ENCODE measurements around the gene KDM4C.
"Not testable (repeated sequence)": the region's sequence is repeated elsewhere in the genome, so short reads cannot be mapped to it uniquely, and the experiment has no call there.

KDM4C gene

GRCh38 chr9:7178729-7179128, 421.0 kb downstream of the KDM4C start:
- DNase-seq, result no peak

GRCh38 chr9:7180247-7180646, 422.5 kb downstream of the KDM4C start:
- DNase-seq, result no peak

GRCh38 chr9:7183139-7183538, 425.4 kb downstream of the KDM4C start:
- DNase-seq, result not testable (repeated sequence)

DNA sequence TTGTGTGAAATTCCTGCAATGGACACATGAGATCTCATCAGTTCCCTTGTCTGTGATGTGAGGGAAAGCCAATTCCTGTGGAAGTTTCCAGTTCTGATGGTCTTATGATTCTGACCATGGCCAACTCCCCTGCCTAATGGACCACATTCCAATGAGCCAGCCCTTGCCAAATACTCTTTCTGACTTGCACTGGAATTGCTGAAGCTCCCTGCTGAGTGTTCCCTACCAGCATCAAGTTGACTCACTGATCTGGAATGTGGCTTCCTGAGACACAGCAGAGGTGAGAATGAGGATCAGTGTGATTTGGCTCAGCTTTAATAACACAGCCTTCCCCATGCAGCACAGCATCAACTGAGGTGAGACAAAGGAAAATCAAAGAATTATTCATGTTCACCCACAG, 427.8 kb downstream of the KDM4C start:
- DNase-seq, result peak; percentile 76

DNA sequence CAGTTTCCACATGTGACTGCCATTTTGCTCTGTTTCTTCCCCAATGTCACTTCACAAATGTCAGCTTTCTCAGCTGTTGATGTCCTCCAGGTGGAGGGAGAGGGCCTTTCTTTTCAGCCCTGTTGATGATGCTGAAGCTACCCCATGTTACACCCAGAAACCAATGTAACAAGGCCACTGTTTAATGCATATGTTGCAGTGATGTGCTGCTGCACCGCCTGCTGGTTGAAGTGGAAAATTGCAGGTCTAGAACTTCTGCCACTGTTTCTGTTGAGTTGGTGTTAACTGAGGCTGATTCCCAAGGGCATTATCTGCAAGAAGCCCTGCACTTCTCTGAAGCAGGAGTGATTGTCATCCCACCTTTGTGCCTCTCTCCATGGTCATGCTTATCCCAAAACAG, 428.4 kb downstream of the KDM4C start:
- DNase-seq, result no peak

DNA sequence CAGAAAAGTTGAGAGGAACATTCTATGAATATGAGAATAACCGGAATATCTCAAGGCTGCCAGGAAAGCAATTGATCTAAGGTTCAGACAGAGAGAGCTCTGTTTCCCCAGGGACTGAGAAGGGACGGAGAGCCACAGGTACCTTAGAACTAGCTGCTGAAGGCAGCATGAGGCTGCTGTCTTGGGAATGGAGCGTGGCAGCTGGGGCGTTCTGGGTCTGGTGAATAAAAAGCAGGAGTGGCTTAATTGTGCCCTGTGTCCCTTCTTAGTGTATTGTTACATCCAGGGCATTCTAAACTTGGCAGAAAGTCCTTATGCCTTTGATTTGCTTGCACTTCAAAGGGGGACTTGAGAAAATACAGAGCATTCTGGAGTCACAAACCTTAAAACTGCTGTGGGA, 434.5 kb downstream of the KDM4C start:
- no peak for DNase-seq

GRCh38 chr9:7195526-7195925, 437.8 kb downstream of the KDM4C start:
- DNase-seq, result no peak

- no peak for DNase-seq
These were observed 438.7 kb downstream of the KDM4C start for GRCh38 chr9:7196467-7196866.

GRCh38 chr9:7201196-7201595, 443.4 kb downstream of the KDM4C start:
- no peak for DNase-seq

DNA sequence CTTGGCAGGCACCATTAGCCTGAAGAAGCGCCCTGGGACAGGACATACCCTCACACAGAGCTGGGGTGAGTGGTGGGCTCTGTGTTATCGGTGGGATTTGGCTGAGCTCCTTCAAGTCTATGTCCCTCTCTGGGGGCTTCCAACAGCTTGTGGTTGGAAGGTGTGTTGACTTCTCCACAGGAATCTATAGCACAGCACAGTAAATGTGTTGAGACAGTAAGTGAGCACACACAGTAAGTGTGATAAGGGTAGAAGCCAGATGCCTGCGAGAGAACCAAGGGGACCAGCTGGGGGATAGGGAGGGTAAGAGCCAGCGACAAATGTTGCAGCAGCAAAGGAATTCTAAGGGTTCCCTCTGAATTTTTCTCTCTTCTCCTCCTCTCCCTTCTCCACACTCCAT, 448.0 kb downstream of the KDM4C start:
- DNase-seq, result no peak

DNA sequence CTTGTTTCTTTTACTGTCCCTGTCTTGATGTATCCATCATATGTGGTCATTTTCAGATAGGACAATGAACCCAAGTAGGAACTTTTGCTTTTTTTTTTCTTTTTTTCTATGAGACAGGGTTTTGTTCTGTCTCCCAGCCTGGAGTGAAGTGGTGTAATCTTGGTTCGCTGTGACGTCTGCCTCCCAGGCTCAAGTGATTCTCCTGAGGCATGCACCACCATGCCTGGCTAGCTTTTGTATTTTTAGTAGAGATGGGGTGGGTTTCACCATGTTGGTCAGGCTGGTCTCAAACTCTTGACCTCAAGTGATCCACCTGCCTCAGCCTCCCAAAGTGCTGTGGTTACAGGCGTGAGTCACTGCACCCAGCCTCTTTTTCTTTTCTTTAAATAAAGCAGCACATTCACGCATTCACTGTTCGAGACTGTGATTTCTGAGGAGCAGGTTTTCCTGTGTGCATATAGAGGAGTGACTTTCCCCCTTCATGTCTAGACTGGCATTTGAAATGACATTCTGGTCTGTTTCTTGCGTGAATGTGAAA, 448.5 kb downstream of the KDM4C start:
- DNase-seq, result no peak

DNA sequence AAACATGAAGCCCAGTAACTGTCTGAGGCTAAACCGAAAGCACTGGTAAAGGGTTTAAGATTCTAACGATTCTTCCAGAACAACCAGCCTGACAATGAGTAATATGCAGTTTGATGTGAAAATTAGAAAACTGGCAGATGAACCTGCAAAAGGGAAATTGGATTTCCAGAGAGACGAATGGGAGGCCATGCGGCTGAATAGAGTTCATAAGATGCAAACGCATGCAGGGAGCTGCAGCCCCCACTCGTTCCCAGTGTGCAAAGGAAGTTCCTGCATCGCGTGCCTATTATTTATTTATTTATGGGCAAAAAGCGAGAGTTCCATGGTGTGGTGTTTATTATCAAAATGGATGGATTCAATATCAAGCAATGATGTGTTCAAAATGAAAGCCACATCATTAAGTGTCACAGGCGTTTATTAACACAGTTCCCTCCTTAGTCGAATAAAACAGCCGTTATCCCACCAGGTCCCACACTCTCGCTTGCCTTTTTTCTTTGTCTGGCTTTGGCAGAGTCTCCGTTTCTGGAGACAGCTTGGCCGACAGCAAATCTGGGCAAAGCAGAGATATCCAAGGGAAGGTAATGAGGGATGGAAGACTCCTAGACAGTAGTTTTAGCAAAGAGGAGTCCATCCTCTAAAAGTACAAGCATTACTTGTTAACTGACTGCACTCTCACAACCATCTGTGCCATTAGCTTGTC, 451.4 kb downstream of the KDM4C start:
- DNase-seq, result no peak

DNA sequence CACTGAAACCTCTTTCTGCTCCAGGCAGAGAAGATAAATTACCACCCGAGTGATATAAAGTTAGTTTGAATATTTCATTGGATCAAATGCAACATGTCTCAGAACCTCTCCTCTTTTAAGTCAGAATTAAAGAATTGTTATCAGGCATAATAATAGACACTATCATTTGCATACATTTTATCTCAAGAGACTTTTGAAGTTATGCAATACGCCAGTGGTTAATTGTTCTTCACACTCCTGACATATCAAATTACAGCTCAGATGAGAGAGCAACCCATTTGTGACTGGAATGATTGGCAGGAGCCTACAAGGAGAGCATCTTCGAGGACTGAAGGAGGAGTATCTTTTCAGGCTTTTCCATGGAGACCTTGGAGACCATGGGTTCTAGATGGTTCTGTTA, 452.2 kb downstream of the KDM4C start:
- DNase-seq, result no peak

- no peak for DNase-seq
These were observed 453.3 kb downstream of the KDM4C start for GRCh38 chr9:7210854-7211637.

DNA sequence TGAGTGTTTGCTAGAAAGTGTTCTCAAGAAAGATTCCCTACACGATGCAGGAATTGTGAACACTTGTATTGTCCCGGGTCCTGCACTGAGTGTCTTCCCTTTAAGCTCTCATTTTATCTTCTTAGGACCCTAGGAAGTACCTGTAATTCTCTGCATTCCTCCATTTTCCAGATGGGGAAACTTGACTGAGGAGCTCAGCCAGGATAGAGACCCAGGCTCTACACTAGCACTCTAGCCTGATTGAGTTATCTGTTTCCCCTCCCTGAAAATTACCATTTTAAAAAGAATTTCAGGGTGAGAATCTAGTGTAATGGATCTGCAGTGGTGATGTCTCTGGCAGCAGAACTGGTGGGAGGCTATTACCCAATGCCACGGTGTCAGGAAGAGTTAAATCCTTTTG, 453.9 kb downstream of the KDM4C start:
- no peak for DNase-seq

DNA sequence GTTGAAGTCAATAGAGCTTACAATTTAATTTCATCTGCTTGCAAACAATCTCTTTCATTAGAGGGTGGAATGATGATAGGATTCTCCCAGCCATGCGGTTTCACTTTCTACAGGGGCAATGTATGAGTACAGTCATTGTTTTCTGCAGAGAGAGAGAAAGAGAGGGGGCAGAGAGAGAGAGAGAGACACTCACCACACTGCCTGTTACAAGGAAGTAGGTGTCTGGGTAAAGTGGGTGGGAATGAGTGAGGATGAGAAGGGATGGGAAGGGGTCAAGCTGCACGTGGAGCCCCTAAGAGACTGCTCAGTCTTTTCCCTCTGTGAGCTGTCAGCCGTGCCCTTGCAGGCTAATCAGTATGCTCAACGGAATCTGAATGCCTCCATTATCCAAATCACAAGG, 454.3 kb downstream of the KDM4C start:
- peak; percentile 19 for DNase-seq

- DNase-seq, result no peak
These were observed 458.4 kb downstream of the KDM4C start for GRCh38 chr9:7216004-7216841.

DNA sequence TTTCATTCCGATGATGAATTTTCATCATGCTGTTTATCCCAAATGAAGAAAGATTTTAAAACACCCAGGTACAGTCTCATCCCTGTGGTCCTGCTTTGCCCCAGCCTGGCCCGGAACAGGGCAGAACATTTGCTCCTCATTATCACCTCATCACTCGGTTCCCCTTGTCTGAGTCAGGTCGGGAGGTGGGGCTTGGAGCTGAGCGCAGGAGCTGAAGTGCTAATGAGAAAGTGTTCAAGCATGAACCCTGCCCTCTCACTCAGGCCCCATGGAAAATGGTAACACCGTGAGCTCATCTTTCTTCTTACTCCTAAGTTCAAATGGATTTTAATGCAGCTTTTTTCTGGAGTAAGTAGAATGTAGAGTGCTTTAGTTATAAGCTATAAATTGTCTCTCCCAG, 466.2 kb downstream of the KDM4C start:
- DNase-seq, result peak; percentile 29

Measured in kidney glomerular epithelial cell (primary cell).